Stimulated activated CD4-positive, alpha-beta T cell treated with anti-CD3 and anti-CD28 coated beads, TNF-alpha, amount 100 ng/mL, for 1 hour (primary cell): Measurements from ENCODE around the gene CCDC88C.
"Not testable (repeated sequence)": the region's sequence is repeated elsewhere in the genome, so short reads cannot be mapped to it uniquely, and the experiment has no call there.

ENCODE experiments used
- DNase-seq, 3 donors: peaks; one replicate each; pipeline ENCODE4 v3.0.0-alpha.2; 2020; ENCODE audit warnings: low read depth in 3 of 3, low spot score in 1 of 3

The CCDC88C gene

GRCh38 chr14:91255026-91255695 is 162.5 kb downstream of the CCDC88C start:
- no peak for DNase-seq

GRCh38 chr14:91254461-91254860 is 163.2 kb downstream of the CCDC88C start:
- no peak for DNase-seq

GRCh38 chr14:91253795-91254323 is 163.8 kb downstream of the CCDC88C start:
- no peak for DNase-seq

- peak in 1 of 3 donors; percentile 44 for DNase-seq
These were observed 164.5 kb downstream of the CCDC88C start for GRCh38 chr14:91252871-91253794.

- no peak for DNase-seq
These were observed 166.7 kb downstream of the CCDC88C start for GRCh38 chr14:91250912-91251311.

GRCh38 chr14:91249841-91250616 is 167.6 kb downstream of the CCDC88C start:
- DNase-seq = no peak

- peak in 2 of 3 donors; percentile 62 to 70 for DNase-seq
These were observed 171.4 kb downstream of the CCDC88C start for GRCh38 chr14:91246051-91246852.

GRCh38 chr14:91245616-91246015 is 172.0 kb downstream of the CCDC88C start:
- DNase-seq = not testable (repeated sequence)

GRCh38 chr14:91245029-91245428 is 172.6 kb downstream of the CCDC88C start:
- DNase-seq = peak in 1 of 3 donors; percentile 44

GRCh38 chr14:91244501-91244901 is 173.1 kb downstream of the CCDC88C start, which contains the start of gene GPR68:
Gene GPR68 (minus strand): TSS chr14:91244704. CDS start chr14:91235050, 9,654 bp downstream.
- DNase-seq = no peak

GRCh38 chr14:91243074-91243471 is 174.5 kb downstream of the CCDC88C start:
- no peak for DNase-seq

- no peak for DNase-seq
These were observed 175.0 kb downstream of the CCDC88C start for GRCh38 chr14:91242635-91243034.

- no peak for DNase-seq
These were observed 175.8 kb downstream of the CCDC88C start for GRCh38 chr14:91241863-91242262.

GRCh38 chr14:91238661-91239060 is 179.0 kb downstream of the CCDC88C start:
- DNase-seq = no peak

- DNase-seq = no peak
These were observed 179.5 kb downstream of the CCDC88C start for GRCh38 chr14:91238085-91238484.

GRCh38 chr14:91237219-91237618 is 180.4 kb downstream of the CCDC88C start:
- DNase-seq = no peak

GRCh38 chr14:91235841-91236240 is 181.8 kb downstream of the CCDC88C start:
- DNase-seq = no peak

- no peak for DNase-seq
These were observed 182.9 kb downstream of the CCDC88C start for GRCh38 chr14:91234791-91235114.

- no peak for DNase-seq
These were observed 183.5 kb downstream of the CCDC88C start for GRCh38 chr14:91233936-91234790.
